Activated naive CD4-positive, alpha-beta T cell treated with anti-CD3 and anti-CD28 coated beads for 36 hours (primary cell): ENCODE data around the gene SH3GL1. TPM values are rescaled to one million over a fixed set of nuclear protein-coding genes. Genes with fewer than 3 reads are reported as not detected.

ENCODE experiments used
- CTCF ChIA-PET: fragments of 350-600 bp; sonication (Branson Sonifier 250); formaldehyde crosslinking; loops from one replicate; lab custom pipeline; 2021; ENCODE audit warnings: antibody characterized with exemption; lab: Charles Lee
- DNase-seq: peaks from one replicate; pipeline ENCODE4 v3.0.0-alpha.2; 2020
- H3K27ac Mint-ChIP-seq: one replicate; pipeline ENCODE4 v1.8.0; 2021; ENCODE audit warnings: mild to moderate bottlenecking, mixed read lengths
- H3K27me3 Mint-ChIP-seq: one replicate; pipeline ENCODE4 v1.8.0; 2021; ENCODE audit warnings: low read depth, mixed read lengths
- H3K36me3 Mint-ChIP-seq: one replicate; pipeline ENCODE4 v1.8.0; 2021; ENCODE audit warnings: low read depth, mixed read lengths
- H3K4me1 Mint-ChIP-seq: one replicate; pipeline ENCODE4 v1.8.0; 2021; ENCODE audit warnings: low read depth, mixed read lengths
- H3K4me3 Mint-ChIP-seq: one replicate; pipeline ENCODE4 v1.8.0; 2021; ENCODE audit warnings: mild to moderate bottlenecking, moderate library complexity, mixed read lengths
- H3K9me3 Mint-ChIP-seq: one replicate; pipeline ENCODE4 v1.8.0; 2021; ENCODE audit warnings: mixed read lengths
- intact Hi-C: fragments of 100-400 bp; cut with micrococcal nuclease; formaldehyde crosslinking; loops from one replicate; pipeline ENCODE4 v1.15.1; 2023
- total RNA-seq, 2 experiments: library from RNA; stranded (reverse); gene quantifications; one replicate each; pipeline ENCODE4 v1.2.3, GENCODE V29; 2021

Gene SH3GL1
- total RNA-seq, 2 experiments from 2014 or later, result 31.7 to 32.1 TPM

GRCh38 chr19:4361152-4362046 lies 38.9 kb downstream of the SH3GL1 start:
- H3K4me1 Mint-ChIP-seq, result no peaks in the 10 kb centered on the region
- intact Hi-C loops, result no loop called here
- no peak for DNase-seq
- CTCF ChIA-PET, result interaction anchor here (1.4 kb wide), 1 partner anchor 9 kb away, joined by 4 read pairs; no protein-coding TSS in a partner anchor
- no peak overlapping the region for H3K27ac Mint-ChIP-seq
- H3K36me3 Mint-ChIP-seq, result peaks cover 5% of the 10 kb centered on the region
- no peak overlapping the region for H3K4me3 Mint-ChIP-seq
- no peaks in the 10 kb centered on the region for H3K9me3 Mint-ChIP-seq
- H3K27me3 Mint-ChIP-seq, result no peaks in the 10 kb centered on the region

DNA sequence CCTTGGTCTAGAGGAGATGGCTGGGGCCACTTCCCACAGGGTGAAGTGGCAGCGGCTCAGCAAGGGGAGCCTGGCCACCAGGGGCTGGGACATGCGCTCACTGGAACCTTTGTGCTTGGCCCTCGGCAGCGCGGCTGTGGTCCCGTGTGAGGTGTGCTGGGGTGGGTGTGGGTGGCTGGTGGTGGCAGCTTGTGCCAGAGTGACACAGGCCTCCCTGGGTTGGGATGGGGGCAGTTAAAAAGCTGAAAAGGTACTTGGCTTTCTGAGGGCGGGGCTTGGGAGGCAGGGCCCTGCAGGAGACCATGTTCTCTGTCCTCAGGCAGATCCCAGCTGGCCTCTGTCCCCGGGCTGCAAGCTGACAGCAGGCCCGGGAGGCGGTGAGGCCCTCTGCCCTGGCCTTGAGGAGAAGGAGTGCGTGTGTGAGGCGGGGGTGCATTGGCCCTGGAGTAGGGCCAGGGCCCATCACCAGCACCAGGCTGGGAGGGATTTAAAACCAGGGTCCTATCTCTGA lies 39.7 kb downstream of the SH3GL1 start:
- no peak for DNase-seq
- Mint-ChIP-seq H3K4me1 (no peaks in the 10 kb centered on the region), H3K36me3 (peaks cover 5% of the 10 kb centered on the region), H3K4me3 (no peak overlapping the region), H3K9me3 (no peaks in the 10 kb centered on the region), H3K27me3 (no peaks in the 10 kb centered on the region), H3K27ac (no peak overlapping the region)
- intact Hi-C loops, result no loop called here
- CTCF ChIA-PET, result interaction anchor here (1.4 kb wide), 1 partner anchor 8 kb away, joined by 4 read pairs; no protein-coding TSS in a partner anchor

GRCh38 chr19:4360081-4360569 lies 40.2 kb downstream of the SH3GL1 start:
- CTCF ChIA-PET, result interaction anchor here (0.6 kb wide), 1 partner anchor 12 kb away, joined by 3 read pairs; no protein-coding TSS in a partner anchor
- no peak for DNase-seq
- Mint-ChIP-seq H3K4me1 (no peaks in the 10 kb centered on the region), H3K27ac (no peak overlapping the region), H3K9me3 (no peaks in the 10 kb centered on the region), H3K27me3 (no peaks in the 10 kb centered on the region), H3K4me3 (no peak overlapping the region), H3K36me3 (peaks cover 5% of the 10 kb centered on the region)
- intact Hi-C loops, result no loop called here

DNA sequence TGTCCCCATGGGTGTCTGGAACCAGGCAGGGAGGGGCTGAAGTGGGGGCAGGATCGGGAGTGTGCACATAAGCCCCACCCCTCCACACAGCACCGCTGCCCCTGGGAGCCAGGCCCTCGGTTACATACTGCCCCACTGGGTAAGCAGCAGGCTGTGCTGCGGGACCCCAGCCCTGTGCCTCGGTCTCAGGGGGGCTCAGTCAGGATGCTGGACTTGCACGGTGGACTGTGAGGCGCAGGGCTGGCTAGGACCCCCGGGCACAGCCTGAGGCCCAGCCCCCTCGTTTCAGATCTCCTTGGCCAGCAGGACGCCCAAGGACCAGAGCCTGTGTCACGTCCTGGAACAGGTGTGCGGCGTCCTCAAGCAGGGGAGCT lies 40.7 kb downstream of the SH3GL1 start:
- H3K4me3 Mint-ChIP-seq, result no peak overlapping the region
- H3K27me3 Mint-ChIP-seq, result no peaks in the 10 kb centered on the region
- H3K27ac Mint-ChIP-seq, result no peak overlapping the region
- intact Hi-C loops, result no loop called here
- H3K9me3 Mint-ChIP-seq, result no peaks in the 10 kb centered on the region
- H3K36me3 Mint-ChIP-seq, result peaks cover 5% of the 10 kb centered on the region
- DNase-seq, result no peak
- CTCF ChIA-PET, result interaction anchor here (0.6 kb wide), 1 partner anchor 11 kb away, joined by 3 read pairs; no protein-coding TSS in a partner anchor
- no peaks in the 10 kb centered on the region for H3K4me1 Mint-ChIP-seq

DNA sequence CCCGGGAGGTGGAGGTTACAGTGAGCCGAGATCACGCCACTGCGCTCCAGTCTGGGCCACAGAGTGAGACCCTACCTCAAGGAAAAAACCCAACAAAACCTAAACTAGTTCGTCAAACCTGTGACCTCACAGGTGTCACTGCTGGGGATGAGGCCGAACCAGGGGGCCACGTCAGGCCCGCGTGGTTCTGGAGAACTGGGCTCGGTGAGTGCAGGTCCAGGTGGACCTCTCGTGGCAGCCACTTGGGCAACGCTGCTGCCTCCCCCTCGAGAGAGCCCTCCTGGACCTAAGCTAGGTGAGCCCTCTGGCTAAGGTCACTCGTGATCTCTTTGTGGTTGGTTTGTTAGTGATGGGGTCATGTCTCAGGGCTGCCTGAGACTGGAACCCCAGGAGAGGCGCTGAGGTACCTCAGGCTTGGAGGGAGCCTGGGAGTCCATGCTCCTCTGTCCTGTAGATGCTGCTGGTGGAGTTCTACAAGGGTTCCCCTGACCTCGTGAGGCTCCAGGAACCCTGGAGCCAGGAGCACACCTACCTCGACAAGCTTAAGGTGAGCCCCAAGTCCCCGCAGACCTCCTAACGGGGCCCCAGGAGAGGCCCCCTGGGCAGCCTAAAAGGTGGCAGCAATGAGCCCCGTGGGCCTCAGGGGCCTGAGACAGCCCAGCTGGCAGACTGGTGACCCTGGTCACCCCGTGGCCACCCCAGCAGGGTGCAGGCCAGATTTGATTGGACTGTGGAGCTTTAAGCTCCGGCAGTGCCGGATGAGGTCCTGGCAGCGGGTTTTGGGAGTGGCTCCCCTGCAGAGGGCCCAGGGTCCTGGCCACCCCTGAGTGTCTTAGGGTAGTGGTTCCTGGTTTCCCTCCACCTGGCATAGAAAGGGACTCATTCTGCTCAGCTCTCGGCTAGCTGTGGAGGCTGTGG lies 41.4 kb downstream of the SH3GL1 start:
- Mint-ChIP-seq H3K27ac (no peak overlapping the region), H3K4me3 (no peak overlapping the region)

DNA sequence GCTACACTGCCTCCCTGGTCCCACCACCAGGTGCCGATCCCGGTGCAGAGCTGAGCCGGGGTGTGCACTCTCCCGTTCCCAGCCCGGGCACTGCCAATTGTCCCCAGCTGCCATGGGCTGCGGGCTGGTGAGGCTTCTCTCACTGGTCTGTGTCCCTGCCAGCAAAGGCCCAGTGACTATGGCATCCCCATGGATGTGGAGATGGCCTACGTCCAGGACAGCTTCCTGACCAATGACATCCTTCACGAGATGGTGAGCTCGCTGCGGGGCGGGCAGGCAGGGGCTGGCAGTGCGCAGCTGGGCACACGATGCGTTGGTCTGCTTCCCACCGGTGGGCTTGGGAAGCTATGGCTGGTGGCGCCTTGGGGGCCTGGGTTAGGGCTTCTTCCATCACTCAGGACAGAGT lies 42.4 kb downstream of the SH3GL1 start:
- H3K27me3 Mint-ChIP-seq, result no peaks in the 10 kb centered on the region
- peaks cover 3% of the 10 kb centered on the region for H3K36me3 Mint-ChIP-seq
- no peak for DNase-seq
- CTCF ChIA-PET, result interaction anchor here (0.6 kb wide), 1 partner anchor 1123 kb away, joined by 4 read pairs; no protein-coding TSS in a partner anchor
- no peaks in the 10 kb centered on the region for H3K9me3 Mint-ChIP-seq
- H3K4me1 Mint-ChIP-seq, result no peaks in the 10 kb centered on the region
- intact Hi-C loops, result no loop called here
- no peak overlapping the region for H3K27ac Mint-ChIP-seq
- H3K4me3 Mint-ChIP-seq, result no peak overlapping the region

More for the DNA sequence above, 41.4 kb downstream of the SH3GL1 start:
- CTCF ChIA-PET, result no interaction called here
- intact Hi-C loops, result no loop called here
- Mint-ChIP-seq H3K9me3 (no peaks in the 10 kb centered on the region), H3K27me3 (no peaks in the 10 kb centered on the region), H3K36me3 (peaks cover 5% of the 10 kb centered on the region), H3K4me1 (no peaks in the 10 kb centered on the region)
- no peak for DNase-seq

GRCh38 chr19:4357095-4357797 lies 43.1 kb downstream of the SH3GL1 start:
- no peak overlapping the region for H3K27ac Mint-ChIP-seq
- CTCF ChIA-PET, result interaction anchor here (0.6 kb wide), 1 partner anchor 1122 kb away, joined by 4 read pairs; no protein-coding TSS in a partner anchor

DNA sequence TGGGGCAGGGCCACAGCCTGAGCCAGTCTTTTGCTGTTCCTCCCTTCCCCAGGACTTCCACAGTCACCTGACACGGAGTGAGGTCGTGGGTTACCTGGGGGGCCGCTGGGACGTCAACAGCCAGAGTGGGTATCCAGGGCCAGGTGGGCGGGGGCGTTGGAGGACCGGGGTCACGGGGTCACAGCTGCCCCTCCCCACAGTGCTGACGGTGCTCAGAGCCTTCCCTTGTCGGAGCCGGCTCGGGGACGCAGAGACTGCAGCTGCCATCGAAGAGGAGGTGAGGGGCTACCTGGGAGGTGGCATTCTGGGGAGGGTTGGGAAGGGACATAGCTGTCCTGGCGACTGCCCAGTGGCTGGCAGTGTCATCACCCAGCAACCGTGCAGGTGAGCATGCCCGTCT lies 45.5 kb downstream of the SH3GL1 start:
- Mint-ChIP-seq H3K4me3 (no peak overlapping the region), H3K27me3 (no peaks in the 10 kb centered on the region), H3K36me3 (peaks cover 3% of the 10 kb centered on the region), H3K27ac (no peak overlapping the region), H3K4me1 (peaks cover 2% of the 10 kb centered on the region), H3K9me3 (no peaks in the 10 kb centered on the region)
- no peak for DNase-seq
- intact Hi-C loops, result no loop called here
- CTCF ChIA-PET, result interaction anchor here (4.6 kb wide), 1 partner anchor 88 kb away, joined by 53 read pairs; no protein-coding TSS in a partner anchor

More at GRCh38 chr19:4357095-4357797, 43.1 kb downstream of the SH3GL1 start:
- DNase-seq, result no peak
- H3K4me1 Mint-ChIP-seq, result no peaks in the 10 kb centered on the region
- intact Hi-C loops, result no loop called here
- H3K4me3 Mint-ChIP-seq, result no peak overlapping the region
- peaks cover 3% of the 10 kb centered on the region for H3K36me3 Mint-ChIP-seq
- no peaks in the 10 kb centered on the region for H3K27me3 Mint-ChIP-seq
- no peaks in the 10 kb centered on the region for H3K9me3 Mint-ChIP-seq

GRCh38 chr19:4354282-4354681 lies 46.1 kb downstream of the SH3GL1 start:
- Mint-ChIP-seq H3K4me1 (peaks cover 2% of the 10 kb centered on the region), H3K36me3 (peaks cover 3% of the 10 kb centered on the region), H3K27ac (no peak overlapping the region), H3K27me3 (no peaks in the 10 kb centered on the region), H3K9me3 (no peaks in the 10 kb centered on the region), H3K4me3 (no peak overlapping the region)
- CTCF ChIA-PET, result interaction anchor here (4.6 kb wide), 1 partner anchor 87 kb away, joined by 53 read pairs; no protein-coding TSS in a partner anchor
- no peak for DNase-seq
- intact Hi-C loops, result no loop called here

- Mint-ChIP-seq H3K9me3 (no peaks in the 10 kb centered on the region), H3K27me3 (no peaks in the 10 kb centered on the region), H3K4me3 (no peak overlapping the region), H3K36me3 (peaks cover 1% of the 10 kb centered on the region), H3K4me1 (peaks cover 2% of the 10 kb centered on the region), H3K27ac (no peak overlapping the region)
- peak; percentile 62 for DNase-seq
- intact Hi-C loops, result loop anchor here (1.0 kb wide), 1 partner anchor 85 kb away; no protein-coding TSS in a partner anchor
- CTCF ChIA-PET, result interaction anchor here (0.6 to 4.6 kb wide), 22 partner anchors 9 to 280 kb away, joined by 3 to 53 read pairs (median 5); partner anchors contain the start of genes CHAF1A, MPND, SH3GL1 and STAP2
These were observed 47.6 kb downstream of the SH3GL1 start for GRCh38 chr19:4352701-4353121.

DNA sequence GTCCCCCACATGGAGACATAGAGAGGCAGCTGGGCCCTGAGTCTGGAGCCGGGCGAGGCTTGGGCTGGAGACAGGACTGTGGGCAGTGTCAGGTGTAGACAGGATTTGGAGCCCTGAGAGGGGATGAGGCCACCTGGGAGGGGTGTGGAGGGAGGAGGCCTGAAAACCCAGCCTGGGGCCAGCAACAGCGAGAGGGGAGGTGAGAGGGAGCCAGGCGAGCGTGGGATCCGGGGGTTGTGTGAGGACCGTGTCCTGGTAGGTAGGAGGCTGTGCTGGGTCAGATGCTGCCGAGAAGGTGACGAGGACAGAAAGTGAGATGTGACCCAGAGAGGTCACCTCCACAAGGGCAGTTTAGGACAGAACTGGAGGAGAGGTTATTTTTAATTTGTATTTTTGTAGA lies 49.6 kb downstream of the SH3GL1 start:
- peaks cover 2% of the 10 kb centered on the region for H3K4me1 Mint-ChIP-seq
- intact Hi-C loops, result no loop called here
- H3K4me3 Mint-ChIP-seq, result no peak overlapping the region
- H3K27ac Mint-ChIP-seq, result no peak overlapping the region
- H3K27me3 Mint-ChIP-seq, result no peaks in the 10 kb centered on the region
- no peaks in the 10 kb centered on the region for H3K9me3 Mint-ChIP-seq
- no peak for DNase-seq
- CTCF ChIA-PET, result interaction anchor here (1.4 kb wide), 1 partner anchor 31 kb away, joined by 4 read pairs; no protein-coding TSS in a partner anchor
- H3K36me3 Mint-ChIP-seq, result peaks cover 2% of the 10 kb centered on the region
